GF-D8 (cell line): ENCODE data around the gene CLECL1.

Experiments
- DNase-seq: peaks from one replicate; lab custom pipeline; 2025; lab: John Stamatoyannopoulos, UW

The CLECL1 gene

GRCh38 chr12:9732921-9733461, at the start of gene CLECL1:
TSS of gene CLECL1 (minus strand) at chr12:9733097.
- DNase-seq, result no peak

- DNase-seq, result no peak
These were observed 48.5 kb upstream of the CLECL1 start for GRCh38 chr12:9781360-9781759.

GRCh38 chr12:9779209-9779608, 46.3 kb upstream of the CLECL1 start:
- no peak for DNase-seq

DNA sequence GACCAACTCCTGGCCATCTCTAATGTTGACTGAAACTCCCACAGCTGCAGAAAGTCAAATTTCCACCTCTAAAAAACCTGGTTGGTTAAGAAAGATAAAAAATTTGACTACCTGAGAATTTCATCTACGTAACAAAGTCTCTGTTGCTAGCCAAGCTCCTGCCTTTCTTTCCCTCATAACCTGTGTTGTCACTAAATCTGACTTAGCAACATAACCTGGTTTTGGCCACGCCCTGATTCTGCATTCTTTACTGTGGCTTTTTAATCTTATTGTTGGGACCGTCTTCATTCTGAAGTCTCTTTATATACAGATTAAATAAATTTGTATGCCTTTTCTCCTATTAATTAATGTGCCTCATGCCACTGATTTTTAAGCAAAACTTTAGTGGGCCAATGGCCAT, 43.9 kb upstream of the CLECL1 start:
- no peak for DNase-seq

DNA sequence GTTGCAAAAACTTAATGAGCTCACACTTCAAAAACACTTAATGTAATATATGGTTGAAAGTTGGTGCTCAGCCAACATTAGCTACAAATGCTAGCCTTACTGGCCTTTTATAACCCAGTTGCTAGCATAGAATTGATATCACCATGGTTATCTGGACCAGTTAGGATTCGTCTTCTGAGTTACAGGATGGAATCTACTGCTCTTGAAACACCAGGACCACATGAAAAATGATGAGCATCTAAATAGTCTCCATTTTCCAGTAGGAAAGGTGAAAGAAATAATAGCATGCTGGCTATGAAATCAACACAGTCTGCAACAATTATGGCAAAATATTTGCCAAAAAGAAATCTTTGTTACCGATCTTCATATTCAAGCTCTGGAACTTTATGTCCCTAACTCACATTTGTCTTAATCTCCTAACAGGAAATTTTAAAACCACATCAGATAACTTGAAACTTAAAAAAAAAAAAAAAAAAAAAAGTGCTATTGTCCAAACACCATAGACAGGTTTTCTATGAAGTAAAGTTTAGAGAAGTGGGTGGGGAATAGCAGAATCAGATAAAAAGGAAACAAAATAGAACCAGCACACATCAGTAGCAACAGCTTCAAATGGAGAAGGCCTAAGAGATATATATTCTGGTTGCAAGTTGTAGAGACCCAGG, 40.5 kb upstream of the CLECL1 start:
- DNase-seq, result no peak

- DNase-seq, result peak; percentile 43
These were observed 30.1 kb upstream of the CLECL1 start for GRCh38 chr12:9763025-9763424.

- DNase-seq, result no peak
These were observed 29.5 kb upstream of the CLECL1 start for GRCh38 chr12:9762369-9762768.

DNA sequence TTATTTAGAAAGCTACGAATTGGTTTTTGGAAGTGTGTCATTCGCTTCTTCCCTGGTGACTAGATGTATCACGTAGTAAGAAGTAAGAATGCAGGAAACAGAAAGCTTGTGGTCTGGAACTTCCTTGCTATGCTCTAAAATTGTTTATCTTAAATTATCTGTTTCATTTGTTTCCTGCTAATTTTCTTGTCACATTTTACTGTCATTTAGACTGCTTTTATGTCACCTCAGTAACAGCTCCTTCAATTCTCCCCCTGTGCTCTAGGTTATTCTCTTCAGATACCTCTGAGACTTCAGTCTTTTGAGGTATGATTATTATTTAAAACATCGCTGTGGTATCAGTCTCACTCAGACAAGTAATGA, 28.5 kb upstream of the CLECL1 start:
- DNase-seq, result no peak

DNA sequence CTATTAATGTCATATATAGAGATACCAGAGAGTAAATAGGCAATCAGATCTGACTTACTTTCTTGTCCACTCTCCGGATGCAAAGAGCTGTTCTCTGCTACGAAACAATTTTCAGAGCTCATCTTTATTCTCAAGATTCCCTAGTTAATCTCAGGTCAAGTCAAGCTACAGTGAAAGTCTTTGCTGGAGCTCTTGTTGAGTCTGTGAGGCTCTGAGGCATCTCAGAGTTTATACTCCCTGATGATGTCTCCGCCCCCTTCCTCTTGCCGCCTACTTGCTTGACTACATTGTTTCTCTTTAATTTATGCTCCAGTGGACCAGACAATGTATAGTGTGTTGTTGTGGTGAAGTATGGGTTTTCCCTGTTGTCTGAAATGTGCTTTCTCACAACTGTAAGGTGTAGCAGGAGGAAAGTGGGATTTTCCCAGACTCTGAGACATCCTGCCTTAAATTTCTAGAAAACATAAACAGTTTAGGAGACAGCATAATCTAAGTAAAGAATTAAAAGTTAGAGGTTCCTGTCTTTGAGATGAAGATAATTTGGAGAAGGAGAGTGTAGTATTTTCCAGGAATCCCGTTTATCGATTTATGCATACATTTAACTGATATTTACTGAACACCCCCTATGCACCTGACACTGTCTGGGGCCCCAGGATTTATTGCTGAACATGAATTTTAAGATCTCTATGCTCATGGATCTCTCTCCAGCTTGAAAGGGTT, 28.0 kb upstream of the CLECL1 start, which contains the start of gene CD69:
Gene CD69 (minus strand): TSS at position 203 of the 720 bp plus-strand sequence. CDS start 81 bp downstream, at position 122.
- DNase-seq, result no peak

DNA sequence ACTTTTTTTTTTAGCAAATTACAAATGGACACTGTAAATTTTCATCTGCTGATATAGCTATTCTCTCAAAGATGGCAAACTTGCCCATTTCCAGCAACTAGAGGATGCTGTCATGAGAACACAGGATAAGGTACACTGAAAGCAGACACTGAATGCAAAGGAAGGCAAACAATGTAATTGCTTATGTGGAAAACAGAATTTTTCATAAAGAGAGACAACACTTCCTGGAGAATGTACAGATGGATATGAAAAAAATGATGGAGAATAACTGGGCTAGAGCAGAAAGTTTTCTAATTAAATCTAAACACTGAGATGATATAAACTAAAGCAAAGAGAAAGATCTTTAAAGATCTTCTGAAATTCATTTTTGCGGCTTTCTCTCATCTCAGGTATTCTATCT, 27.2 kb upstream of the CLECL1 start:
- no peak for DNase-seq

DNA sequence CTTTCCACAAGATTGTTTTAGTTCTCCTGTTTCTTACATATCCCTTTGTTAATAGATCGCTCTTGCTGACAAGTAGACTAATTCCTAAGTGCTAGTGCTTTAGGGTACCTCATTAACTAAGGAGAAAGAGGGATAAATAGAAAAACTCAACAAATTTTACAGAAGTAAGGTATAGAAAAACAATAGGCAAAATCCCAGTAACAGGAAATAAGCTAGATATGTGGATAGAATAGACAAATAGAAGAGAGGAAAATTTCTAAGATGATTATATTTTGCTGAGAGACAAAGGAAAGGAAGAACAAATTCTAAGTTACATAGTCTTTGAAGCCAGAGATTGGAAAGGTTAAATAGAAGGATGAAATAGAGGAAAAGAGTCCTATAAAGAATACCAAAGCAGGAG, 26.8 kb upstream of the CLECL1 start:
- no peak for DNase-seq

DNA sequence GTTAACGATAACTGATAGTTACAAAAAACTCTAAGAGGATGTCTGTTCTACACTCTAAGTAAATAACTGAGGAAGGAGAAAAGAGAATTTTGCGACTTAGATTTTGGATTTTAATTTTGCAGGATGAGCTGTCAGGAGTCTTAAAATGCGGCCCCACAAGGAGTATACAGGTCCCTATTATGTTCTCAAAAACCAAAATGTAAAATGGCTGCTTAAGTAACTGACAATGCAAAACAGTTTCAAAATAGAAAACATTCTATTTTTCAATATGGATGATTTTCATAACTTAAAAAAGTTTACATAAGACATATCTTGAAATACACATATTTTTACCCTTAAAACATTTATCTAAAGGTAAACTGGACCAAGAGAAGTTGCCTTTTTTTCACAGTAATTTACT, 25.2 kb upstream of the CLECL1 start:
- no peak for DNase-seq

GRCh38 chr12:9757433-9758025, 24.6 kb upstream of the CLECL1 start:
- DNase-seq, result no peak

DNA sequence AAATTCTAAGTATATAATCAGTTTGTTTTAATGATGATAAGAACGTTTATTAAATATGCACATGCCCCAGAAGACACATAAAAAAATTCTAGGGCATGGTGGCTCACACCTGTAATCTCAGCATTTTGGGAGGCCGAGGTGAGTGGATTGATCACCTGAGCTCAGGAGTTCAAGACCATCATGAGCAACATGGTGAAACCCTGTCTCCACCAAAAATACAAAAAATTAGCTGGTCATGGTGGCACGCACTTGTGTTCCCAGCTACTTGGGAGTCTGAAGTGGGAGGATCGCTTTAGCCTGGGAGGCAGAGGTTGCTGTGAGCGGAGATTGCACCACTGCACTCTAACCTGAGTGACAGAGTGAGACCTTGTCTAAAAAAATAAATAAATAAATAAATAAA, 23.8 kb upstream of the CLECL1 start:
- no peak for DNase-seq

- no peak for DNase-seq
These were observed 23.3 kb upstream of the CLECL1 start for GRCh38 chr12:9756170-9756569.

DNA sequence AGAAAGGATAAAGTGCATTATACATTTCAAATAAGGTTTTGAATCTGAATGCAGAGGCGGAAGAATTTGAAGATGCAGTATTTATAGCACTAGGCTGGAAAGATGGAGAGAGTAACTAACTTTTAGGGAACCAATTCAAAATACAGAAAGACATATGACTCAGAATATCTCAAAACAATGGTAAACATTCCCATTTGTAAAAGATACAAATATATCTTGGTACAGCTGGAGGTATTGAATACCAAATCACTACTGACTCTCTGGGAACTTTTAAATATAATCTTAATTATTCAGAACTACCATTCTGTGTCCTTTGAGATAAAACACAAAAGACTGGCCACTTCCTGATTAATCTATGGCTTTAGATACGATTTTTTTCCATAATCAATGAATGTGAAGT, 22.7 kb upstream of the CLECL1 start:
- DNase-seq, result no peak

- DNase-seq, result no peak
These were observed 22.1 kb upstream of the CLECL1 start for GRCh38 chr12:9755035-9755434.

GRCh38 chr12:9754099-9754927, 21.4 kb upstream of the CLECL1 start:
- no peak for DNase-seq

DNA sequence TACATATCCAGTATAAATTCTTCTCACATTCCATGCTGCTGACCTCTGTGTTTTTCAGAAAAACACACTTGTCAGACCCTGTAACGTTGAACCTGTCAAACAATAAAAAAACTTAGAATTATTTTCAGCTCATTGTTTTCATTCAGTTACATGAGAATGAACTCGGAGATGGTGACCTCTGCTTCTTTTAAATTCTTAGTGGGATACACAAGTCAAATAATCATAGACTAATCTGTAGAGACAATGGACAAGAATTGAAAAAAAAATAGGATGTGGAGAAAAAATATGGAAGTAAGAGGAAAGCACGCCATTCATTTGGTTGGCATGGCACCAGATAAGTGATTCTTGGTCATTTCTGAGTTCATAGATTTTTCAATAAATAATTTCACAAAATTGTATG, 20.6 kb upstream of the CLECL1 start:
- DNase-seq, result no peak

GRCh38 chr12:9753073-9753472, 20.2 kb upstream of the CLECL1 start:
- DNase-seq, result no peak

DNA sequence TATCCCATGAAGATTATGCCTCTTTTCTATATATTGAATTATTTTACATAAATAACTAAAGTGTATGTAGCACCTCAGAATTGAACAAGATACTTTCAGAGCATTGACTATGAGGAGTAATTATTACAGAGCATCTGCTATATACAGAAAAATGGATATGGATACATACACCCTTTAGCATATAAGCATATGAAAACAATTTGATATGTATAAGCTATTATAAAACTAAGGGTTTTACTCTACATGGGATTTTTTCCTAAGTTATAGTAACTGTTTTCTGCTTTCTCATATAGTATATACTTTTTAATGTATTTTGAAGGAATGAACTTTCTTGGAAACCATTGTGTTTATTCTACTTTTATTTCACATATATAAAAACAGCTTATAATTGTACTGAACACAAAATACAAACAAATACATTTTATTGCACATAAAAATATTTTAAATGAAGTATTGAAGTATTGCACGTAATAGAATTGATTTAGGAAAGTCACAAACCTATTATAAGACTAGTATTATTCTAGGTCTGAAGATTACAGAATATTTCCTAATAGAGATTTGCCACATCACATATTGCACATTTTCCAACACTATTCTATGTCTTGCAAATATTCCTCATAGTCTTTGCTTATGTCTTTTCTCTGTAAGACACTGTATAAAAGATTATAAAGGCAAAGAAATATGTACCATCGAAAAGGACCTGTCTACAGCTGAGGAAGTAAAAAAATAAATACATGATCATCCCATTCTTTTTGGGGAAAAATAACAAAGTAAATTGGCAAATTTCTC, 19.4 kb upstream of the CLECL1 start:
- no peak for DNase-seq
